ENCODE results near the gene CHRNB4.

CHRNB4 gene

GRCh38 chr15:78603467-78603866 lies 37.5 kb downstream of the CHRNB4 start:
- Histone ChIP-seq H3K27me3 (ENCODE audit: insufficient read depth, low read length) (no peaks in the 10 kb centered on the region), H3K9ac (ENCODE audit: low read depth, low read length) (no peak overlapping the region), H3K9me3 (ENCODE audit: insufficient read depth, low read depth, low read length) (peaks cover 15% of the 10 kb centered on the region; the same call in 1 of the 2 replicates), H3K27ac (ENCODE audit: low read length) (no peak overlapping the region), H3K4me1 (ENCODE audit: insufficient read depth, low read length) (no peaks in the 10 kb centered on the region), H3K36me3 (ENCODE audit: insufficient read depth, low read depth, low read length) (peaks cover 3% of the 10 kb centered on the region; the same call in 1 of the 2 replicates), H3K4me3 (ENCODE audit: low read length) (no peak overlapping the region; the same call in 1 of the 2 replicates)

GRCh38 chr15:78599189-78599588 lies 41.8 kb downstream of the CHRNB4 start:
- Histone ChIP-seq H3K4me1 (ENCODE audit: insufficient read depth, low read length) (no peaks in the 10 kb centered on the region), H3K27me3 (ENCODE audit: insufficient read depth, low read length) (no peaks in the 10 kb centered on the region), H3K4me3 (ENCODE audit: low read length) (no peak overlapping the region), H3K9ac (ENCODE audit: low read depth, low read length) (no peak overlapping the region), H3K36me3 (ENCODE audit: insufficient read depth, low read depth, low read length) (peaks cover 13% of the 10 kb centered on the region), H3K27ac (ENCODE audit: low read length) (no peak overlapping the region), H3K9me3 (ENCODE audit: insufficient read depth, low read depth, low read length) (no peaks in the 10 kb centered on the region)

- H3K27ac ChIP-seq (ENCODE audit: low read length), result no peak overlapping the region
- H3K36me3 ChIP-seq (ENCODE audit: insufficient read depth, low read depth, low read length), result peaks cover 22% of the 10 kb centered on the region
Observed at GRCh38 chr15:78598348-78598747, 42.7 kb downstream of the CHRNB4 start.

GRCh38 chr15:78597583-78597982 lies 43.4 kb downstream of the CHRNB4 start:
- peaks cover 28% of the 10 kb centered on the region for H3K36me3 ChIP-seq (ENCODE audit: insufficient read depth, low read depth, low read length)

More at GRCh38 chr15:78598348-78598747, 42.7 kb downstream of the CHRNB4 start:
- Histone ChIP-seq H3K27me3 (ENCODE audit: insufficient read depth, low read length) (no peaks in the 10 kb centered on the region), H3K9ac (ENCODE audit: low read depth, low read length) (no peak overlapping the region), H3K4me1 (ENCODE audit: insufficient read depth, low read length) (no peaks in the 10 kb centered on the region), H3K9me3 (ENCODE audit: insufficient read depth, low read depth, low read length) (no peaks in the 10 kb centered on the region), H3K4me3 (ENCODE audit: low read length) (no peak overlapping the region)

GRCh38 chr15:78574944-78575343 lies 66.1 kb downstream of the CHRNB4 start:
- H3K4me1 ChIP-seq (ENCODE audit: insufficient read depth, low read length), result no peaks in the 10 kb centered on the region
- no peak overlapping the region for H3K9ac ChIP-seq (ENCODE audit: low read depth, low read length)
- no peak overlapping the region for H3K27ac ChIP-seq (ENCODE audit: low read length)
- no peaks in the 10 kb centered on the region for H3K27me3 ChIP-seq (ENCODE audit: insufficient read depth, low read length)
- H3K9me3 ChIP-seq (ENCODE audit: insufficient read depth, low read depth, low read length), result no peaks in the 10 kb centered on the region
- no peaks in the 10 kb centered on the region for H3K36me3 ChIP-seq (ENCODE audit: insufficient read depth, low read depth, low read length)
- no peak overlapping the region for H3K4me3 ChIP-seq (ENCODE audit: low read length)

More at GRCh38 chr15:78597583-78597982, 43.4 kb downstream of the CHRNB4 start:
- H3K9ac ChIP-seq (ENCODE audit: low read depth, low read length), result no peak overlapping the region
- H3K4me1 ChIP-seq (ENCODE audit: insufficient read depth, low read length), result no peaks in the 10 kb centered on the region
- H3K9me3 ChIP-seq (ENCODE audit: insufficient read depth, low read depth, low read length), result no peaks in the 10 kb centered on the region
- no peak overlapping the region for H3K4me3 ChIP-seq (ENCODE audit: low read length)
- no peak overlapping the region for H3K27ac ChIP-seq (ENCODE audit: low read length)
- no peaks in the 10 kb centered on the region for H3K27me3 ChIP-seq (ENCODE audit: insufficient read depth, low read length)
